ENCODE data around the gene PYGB.

Gene PYGB

DNA sequence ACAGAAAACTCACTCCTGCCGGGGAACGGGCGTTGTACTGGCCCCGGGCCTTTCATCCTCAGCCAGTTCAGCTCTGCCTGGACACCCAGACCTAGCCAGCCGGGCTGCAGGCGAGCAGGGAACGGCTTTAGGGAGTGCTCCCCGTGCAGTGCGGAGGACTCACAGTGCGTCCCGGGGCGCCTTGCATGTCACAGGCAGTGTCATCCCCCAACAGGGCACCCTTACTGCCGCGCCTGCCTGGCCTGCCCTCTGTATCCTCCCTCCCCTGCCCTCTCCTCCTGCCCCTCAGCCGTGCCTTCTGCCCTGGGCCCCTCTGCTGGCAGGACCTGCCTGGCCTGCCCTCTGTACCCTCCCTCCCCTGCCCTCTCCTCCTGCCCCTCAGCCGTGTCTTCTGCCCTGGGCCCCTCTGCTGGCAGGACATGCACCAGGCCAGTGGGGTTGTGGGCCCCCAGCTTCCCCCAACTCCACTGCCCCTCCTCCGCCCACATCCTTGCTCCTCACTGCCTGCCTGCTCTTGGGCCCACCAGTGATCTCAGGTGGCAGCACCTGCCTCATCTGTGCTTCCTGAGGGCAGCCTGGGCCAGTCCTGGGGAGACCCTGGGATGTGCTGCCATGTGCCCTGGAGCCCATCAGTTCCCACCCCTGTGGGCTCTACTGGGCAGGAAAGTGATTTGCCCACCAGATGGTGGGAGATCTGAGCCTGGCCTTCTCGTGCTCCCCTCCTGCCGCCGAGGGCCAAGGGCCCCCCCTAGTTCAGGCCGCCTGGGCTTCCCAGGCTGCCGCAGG, 43.0 kb downstream of the PYGB start:
- Histone ChIP-seq H3K27ac (ENCODE audit: extremely low read depth, low read depth, low read length) (no peak overlapping the region), H3K4me1 (ENCODE audit: control insufficient read depth, insufficient read depth, low read length) (no peaks in the 10 kb centered on the region), H3K4me3 (ENCODE audit: low read depth, low read length) (no peak overlapping the region), H3K9me3 (ENCODE audit: control insufficient read depth, insufficient read depth, low read depth, low read length) (no peaks in the 10 kb centered on the region), H3K36me3 (ENCODE audit: control insufficient read depth in 2 of 2, insufficient read depth in 1 of 2, low read length in 2 of 2) (peaks cover 0 to 72% of the 10 kb centered on the region in 2 experiments; a peak in 2 of 3 replicates)
- TF ChIP-seq KLF8 (tag by site-specific recombination; IDR thresholded peaks at IDR 0.05), result no peak
- CTCF ChIA-PET, result no interaction called here
- POLR2A ChIA-PET, result no interaction called here

DNA sequence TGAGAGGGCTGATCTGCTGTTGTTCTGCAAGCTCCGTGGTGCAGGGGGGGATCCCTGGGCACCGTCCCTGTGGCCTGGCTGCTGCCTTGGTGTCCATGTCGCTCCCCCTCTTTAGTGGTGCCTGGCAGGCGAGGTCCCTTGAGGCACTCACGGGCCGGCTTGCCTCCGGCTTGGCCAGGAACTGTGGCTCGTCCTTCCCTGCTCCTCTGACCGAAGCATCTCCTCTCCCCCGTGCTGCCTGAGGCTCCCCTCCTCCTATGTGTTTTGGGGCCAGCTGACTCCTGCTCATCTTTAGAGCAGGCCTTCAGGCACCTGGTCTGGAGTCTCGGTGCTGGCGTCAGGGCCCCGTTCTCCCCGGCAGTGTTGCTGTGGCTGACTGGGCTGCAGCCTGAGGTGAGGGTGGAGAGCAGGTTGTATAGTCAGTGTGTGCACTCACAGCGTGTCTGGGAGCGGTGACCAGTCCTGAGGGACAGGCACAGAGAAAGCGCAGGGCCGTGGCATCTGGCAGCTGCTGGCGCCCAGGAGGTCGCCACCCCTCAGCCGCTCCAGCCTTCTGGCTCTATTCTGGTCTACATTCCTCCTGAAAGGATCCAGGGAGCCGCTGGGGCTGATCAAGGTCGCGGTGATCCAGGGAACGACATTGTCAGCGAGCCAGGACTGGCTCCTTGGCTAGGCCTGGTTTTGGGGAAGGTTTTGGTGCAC, 43.7 kb downstream of the PYGB start:
- CTCF ChIA-PET, result no interaction called here
- POLR2A ChIA-PET, result no interaction called here
- no peak for TF ChIP-seq MYNN (tag by site-specific recombination; IDR thresholded peaks at IDR 0.05; ENCODE audit: borderline replicate concordance)
- TF ChIP-seq ZNF140 (tag by site-specific recombination; IDR thresholded peaks at IDR 0.05), result no peak
- no peak for TF ChIP-seq ZNF132 (tag by site-specific recombination; IDR thresholded peaks at IDR 0.05; ENCODE audit: borderline replicate concordance)
- TF ChIP-seq, protein P1, sequence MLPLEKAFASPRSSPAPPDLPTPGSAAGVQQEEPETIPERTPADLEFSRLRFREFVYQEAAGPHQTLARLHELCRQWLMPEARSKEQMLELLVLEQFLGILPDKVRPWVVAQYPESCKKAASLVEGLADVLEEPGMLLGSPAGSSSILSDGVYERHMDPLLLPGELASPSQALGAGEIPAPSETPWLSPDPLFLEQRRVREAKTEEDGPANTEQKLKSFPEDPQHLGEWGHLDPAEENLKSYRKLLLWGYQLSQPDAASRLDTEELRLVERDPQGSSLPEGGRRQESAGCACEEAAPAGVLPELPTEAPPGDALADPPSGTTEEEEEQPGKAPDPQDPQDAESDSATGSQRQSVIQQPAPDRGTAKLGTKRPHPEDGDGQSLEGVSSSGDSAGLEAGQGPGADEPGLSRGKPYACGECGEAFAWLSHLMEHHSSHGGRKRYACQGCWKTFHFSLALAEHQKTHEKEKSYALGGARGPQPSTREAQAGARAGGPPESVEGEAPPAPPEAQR (tag by site-specific recombination; IDR thresholded peaks at IDR 0.05), result no peak
- TF ChIP-seq ZNF335 (tag by site-specific recombination; conservative IDR thresholded peaks at IDR 0.05), result no peak
- TF ChIP-seq SALL2 (tag by site-specific recombination; IDR thresholded peaks at IDR 0.05; ENCODE audit: borderline replicate concordance), result no peak
- TF ChIP-seq, protein P2, sequence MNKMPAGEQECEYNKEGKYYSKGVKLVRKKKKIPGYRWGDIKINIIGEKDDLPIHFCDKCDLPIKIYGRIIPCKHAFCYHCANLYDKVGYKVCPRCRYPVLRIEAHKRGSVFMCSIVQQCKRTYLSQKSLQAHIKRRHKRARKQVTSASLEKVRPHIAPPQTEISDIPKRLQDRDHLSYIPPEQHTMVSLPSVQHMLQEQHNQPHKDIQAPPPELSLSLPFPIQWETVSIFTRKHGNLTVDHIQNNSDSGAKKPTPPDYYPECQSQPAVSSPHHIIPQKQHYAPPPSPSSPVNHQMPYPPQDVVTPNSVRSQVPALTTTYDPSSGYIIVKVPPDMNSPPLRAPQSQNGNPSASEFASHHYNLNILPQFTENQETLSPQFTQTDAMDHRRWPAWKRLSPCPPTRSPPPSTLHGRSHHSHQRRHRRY (tag by site-specific recombination; IDR thresholded peaks at IDR 0.05), result no peak
- no peak for TF ChIP-seq ZNF529 (tag by site-specific recombination; IDR thresholded peaks at IDR 0.05; ENCODE audit: insufficient replicate concordance)
- no peak for TF ChIP-seq SCRT2 (tag by site-specific recombination; IDR thresholded peaks at IDR 0.05)
- TF ChIP-seq, protein P3, sequence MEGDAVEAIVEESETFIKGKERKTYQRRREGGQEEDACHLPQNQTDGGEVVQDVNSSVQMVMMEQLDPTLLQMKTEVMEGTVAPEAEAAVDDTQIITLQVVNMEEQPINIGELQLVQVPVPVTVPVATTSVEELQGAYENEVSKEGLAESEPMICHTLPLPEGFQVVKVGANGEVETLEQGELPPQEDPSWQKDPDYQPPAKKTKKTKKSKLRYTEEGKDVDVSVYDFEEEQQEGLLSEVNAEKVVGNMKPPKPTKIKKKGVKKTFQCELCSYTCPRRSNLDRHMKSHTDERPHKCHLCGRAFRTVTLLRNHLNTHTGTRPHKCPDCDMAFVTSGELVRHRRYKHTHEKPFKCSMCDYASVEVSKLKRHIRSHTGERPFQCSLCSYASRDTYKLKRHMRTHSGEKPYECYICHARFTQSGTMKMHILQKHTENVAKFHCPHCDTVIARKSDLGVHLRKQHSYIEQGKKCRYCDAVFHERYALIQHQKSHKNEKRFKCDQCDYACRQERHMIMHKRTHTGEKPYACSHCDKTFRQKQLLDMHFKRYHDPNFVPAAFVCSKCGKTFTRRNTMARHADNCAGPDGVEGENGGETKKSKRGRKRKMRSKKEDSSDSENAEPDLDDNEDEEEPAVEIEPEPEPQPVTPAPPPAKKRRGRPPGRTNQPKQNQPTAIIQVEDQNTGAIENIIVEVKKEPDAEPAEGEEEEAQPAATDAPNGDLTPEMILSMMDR (tag by site-specific recombination; IDR thresholded peaks at IDR 0.05), result no peak
- no peak for TF ChIP-seq ZBTB8A (tag by site-specific recombination; IDR thresholded peaks at IDR 0.05)
- TF ChIP-seq ZNF560 (tag by site-specific recombination; IDR thresholded peaks at IDR 0.05; ENCODE audit: borderline replicate concordance), result no peak
- no peak for TF ChIP-seq ZNF37A (tag by site-specific recombination; IDR thresholded peaks at IDR 0.05)
- TF ChIP-seq, protein P4, sequence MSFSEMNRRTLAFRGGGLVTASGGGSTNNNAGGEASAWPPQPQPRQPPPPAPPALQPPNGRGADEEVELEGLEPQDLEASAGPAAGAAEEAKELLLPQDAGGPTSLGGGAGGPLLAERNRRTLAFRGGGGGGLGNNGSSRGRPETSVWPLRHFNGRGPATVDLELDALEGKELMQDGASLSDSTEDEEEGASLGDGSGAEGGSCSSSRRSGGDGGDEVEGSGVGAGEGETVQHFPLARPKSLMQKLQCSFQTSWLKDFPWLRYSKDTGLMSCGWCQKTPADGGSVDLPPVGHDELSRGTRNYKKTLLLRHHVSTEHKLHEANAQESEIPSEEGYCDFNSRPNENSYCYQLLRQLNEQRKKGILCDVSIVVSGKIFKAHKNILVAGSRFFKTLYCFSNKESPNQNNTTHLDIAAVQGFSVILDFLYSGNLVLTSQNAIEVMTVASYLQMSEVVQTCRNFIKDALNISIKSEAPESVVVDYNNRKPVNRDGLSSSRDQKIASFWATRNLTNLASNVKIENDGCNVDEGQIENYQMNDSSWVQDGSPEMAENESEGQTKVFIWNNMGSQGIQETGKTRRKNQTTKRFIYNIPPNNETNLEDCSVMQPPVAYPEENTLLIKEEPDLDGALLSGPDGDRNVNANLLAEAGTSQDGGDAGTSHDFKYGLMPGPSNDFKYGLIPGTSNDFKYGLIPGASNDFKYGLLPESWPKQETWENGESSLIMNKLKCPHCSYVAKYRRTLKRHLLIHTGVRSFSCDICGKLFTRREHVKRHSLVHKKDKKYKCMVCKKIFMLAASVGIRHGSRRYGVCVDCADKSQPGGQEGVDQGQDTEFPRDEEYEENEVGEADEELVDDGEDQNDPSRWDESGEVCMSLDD (tag by site-specific recombination; IDR thresholded peaks at IDR 0.05), result no peak
- TF ChIP-seq ZNF701 (tag by site-specific recombination; IDR thresholded peaks at IDR 0.05), result no peak
- TF ChIP-seq, protein P5, sequence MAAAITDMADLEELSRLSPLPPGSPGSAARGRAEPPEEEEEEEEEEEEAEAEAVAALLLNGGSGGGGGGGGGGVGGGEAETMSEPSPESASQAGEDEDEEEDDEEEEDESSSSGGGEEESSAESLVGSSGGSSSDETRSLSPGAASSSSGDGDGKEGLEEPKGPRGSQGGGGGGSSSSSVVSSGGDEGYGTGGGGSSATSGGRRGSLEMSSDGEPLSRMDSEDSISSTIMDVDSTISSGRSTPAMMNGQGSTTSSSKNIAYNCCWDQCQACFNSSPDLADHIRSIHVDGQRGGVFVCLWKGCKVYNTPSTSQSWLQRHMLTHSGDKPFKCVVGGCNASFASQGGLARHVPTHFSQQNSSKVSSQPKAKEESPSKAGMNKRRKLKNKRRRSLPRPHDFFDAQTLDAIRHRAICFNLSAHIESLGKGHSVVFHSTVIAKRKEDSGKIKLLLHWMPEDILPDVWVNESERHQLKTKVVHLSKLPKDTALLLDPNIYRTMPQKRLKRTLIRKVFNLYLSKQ (tag by site-specific recombination; IDR thresholded peaks at IDR 0.05; ENCODE audit: borderline replicate concordance), result no peak
- TF ChIP-seq ZNF544 (tag by site-specific recombination; IDR thresholded peaks at IDR 0.05), result no peak
- no peak for TF ChIP-seq ZNF184 (tag by site-specific recombination; IDR thresholded peaks at IDR 0.05)
- TF ChIP-seq ZNF785 (tag by site-specific recombination; IDR thresholded peaks at IDR 0.05), result no peak
- Histone ChIP-seq H3K4me1 (ENCODE audit: control insufficient read depth, insufficient read depth, low read length) (no peaks in the 10 kb centered on the region), H3K9me3 (ENCODE audit: control insufficient read depth, insufficient read depth, low read depth, low read length) (no peaks in the 10 kb centered on the region), H3K4me3 (ENCODE audit: low read depth, low read length) (no peak overlapping the region), H3K27ac (ENCODE audit: extremely low read depth, low read depth, low read length) (no peak overlapping the region), H3K36me3 (ENCODE audit: control insufficient read depth in 2 of 2, insufficient read depth in 1 of 2, low read length in 2 of 2) (peaks cover 0 to 72% of the 10 kb centered on the region in 2 experiments; a peak in 2 of 3 replicates)
